HG02623 (cell line): Measurements from ENCODE around the gene PLD5.
A peak's percentile ranks its signal among the peaks of the same experiment; 100 is the strongest.
"Not testable (repeated sequence)": the region's sequence is repeated elsewhere in the genome, so short reads cannot be mapped to it uniquely, and the experiment has no call there.

Experiments used
- ATAC-seq: cut with Tn5 transposase; IDR thresholded peaks from one replicate; pipeline ENCODE4 v1.9.1; 2021; ENCODE audit warnings: moderate library complexity; ENCODE audit not compliant: unreplicated experiment

PLD5 gene

DNA sequence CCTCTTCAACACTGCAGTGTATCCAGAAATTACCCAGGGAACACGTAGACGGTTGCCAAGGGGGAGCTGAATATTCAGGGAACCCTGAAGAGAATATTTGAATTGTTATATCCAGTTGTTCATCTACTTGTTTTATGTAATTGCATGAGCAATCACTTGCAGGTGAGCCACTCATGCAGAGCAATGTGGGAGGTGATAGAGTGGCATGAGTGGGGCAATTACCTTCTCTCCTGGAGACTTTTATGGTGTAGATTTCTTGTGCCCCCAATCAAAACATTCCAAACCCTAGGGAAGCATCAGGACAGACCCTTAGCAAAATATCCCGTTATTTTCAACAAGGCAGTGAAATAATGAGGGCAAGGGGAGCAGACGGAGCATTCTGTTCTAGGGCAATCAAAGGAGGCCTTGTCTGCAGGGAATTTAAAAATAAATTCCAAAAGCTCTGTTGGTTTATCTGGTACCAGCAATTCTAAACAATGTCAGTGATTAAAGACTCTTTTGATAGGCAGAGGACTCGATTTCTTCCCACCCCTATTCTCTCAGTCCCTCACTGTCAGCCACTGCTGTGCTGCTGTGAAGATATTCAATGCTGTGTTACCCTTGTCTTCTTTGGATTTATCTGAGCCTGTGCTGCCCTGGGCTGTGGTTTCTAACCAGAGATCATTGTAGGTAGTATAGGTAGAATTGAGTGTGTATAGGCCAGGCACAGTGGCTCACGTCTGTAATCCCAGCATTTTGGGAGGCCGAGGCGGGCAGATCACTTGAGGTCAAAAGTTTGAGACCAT is 345.4 kb downstream of the PLD5 start:
- ATAC-seq, result no peak

DNA sequence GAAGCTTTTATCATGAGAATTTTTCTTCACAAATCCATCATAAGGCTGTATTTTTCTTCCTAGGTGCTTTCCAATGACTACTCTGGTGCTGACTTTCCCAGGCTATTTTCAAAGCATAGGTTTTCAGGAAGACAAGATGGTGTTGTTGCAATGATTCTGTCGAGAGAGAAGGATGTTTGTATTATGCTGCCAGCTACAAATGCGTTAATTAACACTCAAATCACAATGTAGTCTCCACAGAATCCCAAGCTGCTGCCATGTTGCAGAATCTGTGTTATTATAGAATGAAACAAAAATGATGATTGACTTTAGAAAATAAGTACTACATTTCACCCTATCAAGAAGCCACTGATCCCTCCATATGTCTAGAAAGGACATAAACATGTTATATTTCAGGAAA is 346.1 kb downstream of the PLD5 start:
- no peak for ATAC-seq

DNA sequence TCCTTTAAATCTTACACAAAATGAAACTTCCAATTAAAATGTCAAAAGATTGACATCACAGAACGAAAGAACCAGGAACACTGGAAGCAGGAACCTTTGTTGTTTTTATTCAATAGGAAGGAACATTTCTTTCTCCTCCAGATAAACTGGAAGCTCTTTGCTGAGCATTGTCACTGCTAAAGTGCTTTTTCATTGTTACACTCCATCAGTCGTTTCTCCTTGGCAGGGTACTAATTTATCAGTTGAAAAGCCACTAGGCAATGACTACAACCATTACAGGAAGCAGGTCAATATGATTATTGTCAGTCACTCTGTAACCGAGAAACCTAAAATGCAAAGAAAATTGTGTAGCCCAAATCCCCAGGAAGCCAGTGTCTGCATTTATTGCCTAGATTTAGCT is 362.4 kb downstream of the PLD5 start:
- no peak for ATAC-seq

GRCh38 chr1:242147096-242147976 is 377.2 kb downstream of the PLD5 start:
- peak; percentile 47 for ATAC-seq

- no peak for ATAC-seq
Observed at GRCh38 chr1:242146652-242147051, 377.8 kb downstream of the PLD5 start.

GRCh38 chr1:242140836-242141235 is 383.7 kb downstream of the PLD5 start:
- ATAC-seq, result no peak

DNA sequence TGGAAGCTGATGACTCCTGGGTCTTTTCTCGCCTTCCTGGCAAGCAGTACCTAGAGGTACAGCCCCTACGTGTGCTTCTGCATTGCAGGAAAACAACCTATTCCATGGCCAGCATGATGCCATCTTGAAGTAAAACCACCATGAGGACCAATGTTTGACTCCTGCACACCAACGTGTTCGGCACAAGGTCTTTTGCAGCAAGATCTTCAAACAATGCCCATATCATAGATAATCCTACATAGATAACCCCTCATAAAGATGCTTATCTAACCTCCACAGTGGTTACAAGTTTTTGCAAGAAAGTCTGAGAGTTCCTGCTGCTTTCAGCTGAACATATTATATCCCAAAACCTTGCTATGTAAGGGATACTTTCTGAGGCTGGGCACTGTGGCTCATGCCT is 384.5 kb downstream of the PLD5 start:
- ATAC-seq, result no peak

DNA sequence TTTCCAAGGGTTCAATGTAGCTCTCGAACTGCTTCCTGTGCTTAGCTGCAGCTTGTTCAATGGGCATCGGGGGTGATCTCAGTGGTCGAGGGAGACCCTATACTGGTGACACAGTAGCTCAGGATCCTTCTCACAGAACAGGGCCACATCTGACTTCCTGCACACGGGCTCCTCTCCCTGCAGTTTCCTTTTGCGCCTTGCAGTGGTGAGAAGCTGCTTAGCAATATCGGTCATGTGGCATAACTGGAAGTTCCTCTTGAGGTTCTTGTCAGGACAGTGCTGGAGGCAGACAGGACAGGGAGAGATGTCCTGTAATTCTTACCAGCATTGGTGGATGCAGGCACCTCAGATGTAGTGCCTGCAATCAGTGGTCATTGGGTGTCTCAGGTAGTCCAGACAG is 385.1 kb downstream of the PLD5 start:
- peak; percentile 75 for ATAC-seq

DNA sequence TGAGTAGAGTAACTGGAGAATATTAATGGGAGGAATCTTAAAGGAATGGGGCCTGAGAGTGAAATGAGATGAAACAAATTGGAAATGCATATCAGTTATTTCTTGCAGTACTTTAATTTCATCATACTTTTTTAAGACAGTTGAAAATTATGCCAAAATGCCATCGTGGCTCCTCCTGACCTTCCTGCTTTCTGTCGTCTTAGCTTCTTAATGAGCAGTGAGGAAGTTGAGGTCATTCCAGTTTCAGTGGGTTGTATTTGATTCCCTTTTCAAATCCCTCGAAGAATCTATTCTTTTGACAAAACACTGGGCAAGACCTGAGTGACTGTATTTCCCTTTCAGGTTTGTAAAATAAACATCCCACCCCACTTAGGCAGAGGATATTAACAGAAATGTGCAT is 390.7 kb downstream of the PLD5 start:
- no peak for ATAC-seq

- no peak for ATAC-seq
Observed at GRCh38 chr1:242133351-242133750, 391.1 kb downstream of the PLD5 start.

DNA sequence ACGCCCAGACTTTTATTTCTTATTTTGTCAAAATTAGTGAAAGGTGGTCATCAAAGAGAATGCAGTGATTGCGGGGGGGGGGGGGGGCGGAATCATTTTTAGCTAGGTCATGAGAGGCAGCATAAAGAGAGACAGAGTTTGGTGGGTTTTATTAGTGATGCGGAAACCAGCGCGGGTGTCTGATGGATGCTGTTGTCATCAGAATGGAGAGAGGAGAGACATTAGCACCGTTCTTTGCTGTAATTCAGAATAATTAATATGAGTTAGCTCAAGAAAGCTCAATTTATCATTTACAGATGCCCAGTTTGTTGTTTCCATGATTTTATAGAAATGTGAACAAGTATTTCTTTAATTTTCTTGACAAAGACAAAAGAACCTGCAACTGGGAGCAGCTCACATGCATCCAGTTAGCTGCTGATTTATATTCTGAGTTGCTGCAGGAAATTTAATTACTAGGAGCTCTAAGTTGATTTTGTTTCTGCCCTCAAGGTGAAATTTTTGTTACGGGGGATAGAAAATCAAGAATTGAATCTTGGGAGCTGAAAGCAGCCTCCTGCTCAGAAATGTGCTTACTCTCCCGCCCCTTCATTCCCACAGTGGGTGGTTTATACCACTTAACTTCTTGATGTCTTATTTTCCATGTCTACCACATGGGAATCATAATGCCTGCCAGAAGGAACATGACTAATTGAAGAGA is 392.2 kb downstream of the PLD5 start:
- ATAC-seq, result no peak

GRCh38 chr1:242128951-242129502 is 395.5 kb downstream of the PLD5 start:
- peak; percentile 47 for ATAC-seq

- ATAC-seq, result no peak
Observed at GRCh38 chr1:242120432-242120831, 404.1 kb downstream of the PLD5 start.

- ATAC-seq, result no peak
Observed at GRCh38 chr1:242100921-242101320, 423.6 kb downstream of the PLD5 start.

- not testable (repeated sequence) for ATAC-seq
Observed at GRCh38 chr1:242097283-242097682, 427.2 kb downstream of the PLD5 start.

DNA sequence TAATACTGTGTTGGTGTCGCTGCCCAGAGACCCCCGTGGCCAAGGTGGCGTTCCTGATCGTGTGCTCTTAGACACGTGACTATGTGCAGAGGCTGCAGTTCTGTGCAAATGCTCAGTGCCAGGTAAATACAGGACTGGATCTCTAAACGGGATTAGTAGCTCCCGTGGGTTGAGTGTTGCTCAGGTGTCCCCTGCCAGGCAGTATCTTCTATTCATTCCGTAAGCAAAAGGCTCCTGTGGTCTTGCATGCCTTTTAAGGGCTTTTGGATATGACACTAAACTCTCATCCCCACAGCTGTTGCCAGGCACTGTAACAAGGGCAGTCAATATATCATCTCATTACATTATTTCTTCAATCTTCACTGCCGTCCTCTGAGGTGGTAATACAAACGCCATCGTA is 431.4 kb downstream of the PLD5 start:
- no peak for ATAC-seq

DNA sequence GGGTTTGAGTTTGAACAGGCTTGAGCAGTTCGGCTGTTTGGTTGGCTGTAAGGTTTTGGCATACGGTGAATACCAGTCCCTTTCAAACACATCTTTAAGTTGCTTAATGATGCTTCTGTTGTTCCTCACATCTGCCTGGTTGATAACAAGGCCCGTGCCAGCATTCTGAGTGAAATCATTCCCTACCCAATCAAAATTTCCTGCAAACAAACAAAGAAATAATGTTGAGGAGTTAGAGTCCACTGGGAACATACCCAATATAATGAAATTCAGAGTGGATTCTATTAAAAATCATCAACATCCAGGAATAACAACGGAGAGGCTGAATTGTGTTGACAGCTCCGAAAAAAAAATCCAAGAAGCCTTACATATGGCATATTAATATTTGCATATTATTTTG is 434.6 kb downstream of the PLD5 start:
- no peak for ATAC-seq

DNA sequence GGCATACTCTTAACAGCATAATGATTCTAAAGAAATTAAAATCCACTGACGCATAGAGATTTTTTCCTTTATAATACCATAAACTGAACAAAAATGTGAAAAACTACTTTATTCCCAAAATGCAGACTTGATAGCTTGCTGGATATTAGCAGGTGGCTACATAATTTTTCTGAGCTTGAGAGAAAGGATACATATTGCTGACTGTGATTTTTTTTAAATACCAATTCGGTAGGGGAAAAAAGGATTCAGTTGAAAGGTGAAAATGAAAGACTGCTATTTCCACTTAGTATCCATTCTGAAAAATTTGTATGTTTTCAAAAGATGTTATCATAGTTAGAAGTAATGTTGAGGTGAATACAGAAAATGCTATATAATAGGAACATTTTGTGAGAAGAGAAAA is 435.6 kb downstream of the PLD5 start:
- ATAC-seq, result no peak

GRCh38 chr1:242086706-242087105 is 437.8 kb downstream of the PLD5 start:
- ATAC-seq, result no peak

DNA sequence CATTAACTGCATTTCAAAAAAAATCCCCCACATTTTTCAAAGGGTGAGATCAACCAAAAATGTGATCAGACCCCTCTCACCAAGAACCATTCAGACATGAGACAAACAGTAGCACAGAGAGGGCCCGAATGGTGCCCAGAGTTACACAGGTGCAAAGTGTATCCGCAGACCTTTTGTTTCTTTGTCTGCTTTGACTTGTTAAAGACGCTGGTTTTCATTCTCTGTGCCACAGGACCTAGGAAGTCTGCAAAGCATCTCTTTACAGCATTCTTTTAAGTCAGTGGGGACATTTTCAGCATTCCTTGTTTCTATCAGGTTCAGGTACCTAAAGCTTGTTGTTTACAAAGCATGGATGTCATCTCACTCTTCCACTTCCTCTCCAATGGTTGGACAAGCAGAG is 438.4 kb downstream of the PLD5 start:
- ATAC-seq, result no peak

DNA sequence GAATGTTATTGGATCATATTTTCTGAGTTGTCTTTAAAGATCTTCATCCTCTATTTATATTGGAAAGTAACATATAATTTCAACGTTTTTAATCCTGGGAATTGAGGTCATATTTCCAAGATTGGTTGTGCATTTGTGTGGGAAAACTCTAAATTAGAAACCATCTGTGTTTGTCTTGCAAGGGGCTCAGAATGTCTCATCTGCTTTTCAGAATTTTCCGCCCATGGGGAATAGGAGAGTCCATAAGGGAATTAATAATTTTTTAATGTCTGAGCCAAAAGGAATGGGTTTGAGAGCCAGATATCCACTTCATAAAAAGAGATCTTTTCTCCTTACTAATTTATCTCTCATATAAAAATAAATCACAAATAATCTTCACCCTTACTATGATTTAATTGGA is 440.8 kb downstream of the PLD5 start:
- no peak for ATAC-seq
